PC-9 (cell line): ENCODE results near the gene MAN1A1.

Source experiments
- EZH2 ChIP-seq: fragments of 200-600 bp; sonication (generic); IDR thresholded peaks from 2 replicates; pipeline ENCODE4 v1.8.0; 2017; ENCODE audit warnings: antibody characterized with exemption, low read depth
- TF ChIP-seq, protein P1 (sequence below): fragments of 200-600 bp; sonication (generic); conservative IDR thresholded peaks from 2 replicates; pipeline ENCODE4 v1.6.1; 2017; ENCODE audit warnings: mixed run types, antibody characterized with exemption, mild to moderate bottlenecking, moderate library complexity

DNA sequence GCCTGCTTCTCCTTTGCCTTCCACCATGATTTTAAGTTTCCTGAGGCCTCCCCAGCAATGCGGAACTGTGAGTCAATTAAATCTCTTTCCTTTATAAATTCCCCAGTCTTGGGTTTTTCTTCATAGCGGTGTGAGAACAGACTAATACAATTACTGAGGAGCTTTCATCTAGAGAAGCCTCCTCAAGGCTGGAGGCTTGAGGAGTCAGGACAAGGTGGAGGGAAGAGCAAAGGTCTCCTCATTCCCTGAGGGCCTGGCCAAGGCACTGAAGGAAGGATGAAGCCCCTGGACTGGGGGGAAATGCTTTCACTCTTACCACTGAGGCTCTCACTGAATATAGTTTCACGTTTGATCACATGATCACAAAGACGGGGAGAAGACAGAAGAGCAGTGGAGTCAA, 118.2 kb downstream of the MAN1A1 start:
- TF ChIP-seq EZH2 = no peak
- TF ChIP-seq, protein P1, sequence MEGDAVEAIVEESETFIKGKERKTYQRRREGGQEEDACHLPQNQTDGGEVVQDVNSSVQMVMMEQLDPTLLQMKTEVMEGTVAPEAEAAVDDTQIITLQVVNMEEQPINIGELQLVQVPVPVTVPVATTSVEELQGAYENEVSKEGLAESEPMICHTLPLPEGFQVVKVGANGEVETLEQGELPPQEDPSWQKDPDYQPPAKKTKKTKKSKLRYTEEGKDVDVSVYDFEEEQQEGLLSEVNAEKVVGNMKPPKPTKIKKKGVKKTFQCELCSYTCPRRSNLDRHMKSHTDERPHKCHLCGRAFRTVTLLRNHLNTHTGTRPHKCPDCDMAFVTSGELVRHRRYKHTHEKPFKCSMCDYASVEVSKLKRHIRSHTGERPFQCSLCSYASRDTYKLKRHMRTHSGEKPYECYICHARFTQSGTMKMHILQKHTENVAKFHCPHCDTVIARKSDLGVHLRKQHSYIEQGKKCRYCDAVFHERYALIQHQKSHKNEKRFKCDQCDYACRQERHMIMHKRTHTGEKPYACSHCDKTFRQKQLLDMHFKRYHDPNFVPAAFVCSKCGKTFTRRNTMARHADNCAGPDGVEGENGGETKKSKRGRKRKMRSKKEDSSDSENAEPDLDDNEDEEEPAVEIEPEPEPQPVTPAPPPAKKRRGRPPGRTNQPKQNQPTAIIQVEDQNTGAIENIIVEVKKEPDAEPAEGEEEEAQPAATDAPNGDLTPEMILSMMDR = no peak
